HG03103 (cell line): ENCODE results near the gene FHIP2A.
"Not testable (repeated sequence)": the region's sequence is repeated elsewhere in the genome, so short reads cannot be mapped to it uniquely, and the experiment has no call there.

Experiments used
- ATAC-seq: cut with Tn5 transposase; IDR thresholded peaks from one replicate; pipeline ENCODE4 v1.9.1; 2021; ENCODE audit warnings: low read depth; ENCODE audit not compliant: unreplicated experiment

Gene FHIP2A

GRCh38 chr10:114821293-114821914 is at the start of gene FHIP2A:
Gene FHIP2A, plus strand, starts transcription at chr10:114821780. Its CDS starts 299 bp downstream, at chr10:114822079.
- peak; percentile 56 for ATAC-seq

GRCh38 chr10:114772496-114773196 is 48.9 kb upstream of the FHIP2A start:
- ATAC-seq, result no peak

GRCh38 chr10:114773197-114773532 is 48.4 kb upstream of the FHIP2A start:
- ATAC-seq, result no peak

GRCh38 chr10:114775082-114775481 is 46.5 kb upstream of the FHIP2A start:
- ATAC-seq, result not testable (repeated sequence)

- ATAC-seq, result no peak
These were observed 44.2 kb upstream of the FHIP2A start for GRCh38 chr10:114777415-114777814.

GRCh38 chr10:114779803-114780576 is 41.6 kb upstream of the FHIP2A start:
- no peak for ATAC-seq

GRCh38 chr10:114780577-114781184 is 40.9 kb upstream of the FHIP2A start:
- no peak for ATAC-seq

- no peak for ATAC-seq
These were observed 38.9 kb upstream of the FHIP2A start for GRCh38 chr10:114782666-114783065.

GRCh38 chr10:114783686-114784085 is 37.9 kb upstream of the FHIP2A start:
- no peak for ATAC-seq

- ATAC-seq, result peak; percentile 85
These were observed 35.1 kb upstream of the FHIP2A start for GRCh38 chr10:114786492-114786891.

- not testable (repeated sequence) for ATAC-seq
These were observed 34.4 kb upstream of the FHIP2A start for GRCh38 chr10:114787131-114787530.

GRCh38 chr10:114791768-114792167 is 29.8 kb upstream of the FHIP2A start:
- ATAC-seq, result no peak

- no peak for ATAC-seq
These were observed 26.5 kb upstream of the FHIP2A start for GRCh38 chr10:114795039-114795438.

GRCh38 chr10:114800361-114800760 is 21.2 kb upstream of the FHIP2A start:
- ATAC-seq, result no peak

GRCh38 chr10:114801411-114801813 is 20.2 kb upstream of the FHIP2A start:
- ATAC-seq, result peak; percentile 88

- ATAC-seq, result no peak
These were observed 19.4 kb upstream of the FHIP2A start for GRCh38 chr10:114802177-114802576.

- ATAC-seq, result no peak
These were observed 14.8 kb upstream of the FHIP2A start for GRCh38 chr10:114806562-114807391.

GRCh38 chr10:114808982-114809381 is 12.6 kb upstream of the FHIP2A start:
- ATAC-seq, result no peak

GRCh38 chr10:114810926-114811325 is 10.7 kb upstream of the FHIP2A start:
- ATAC-seq, result peak; percentile 99

- no peak for ATAC-seq
These were observed 9.7 kb upstream of the FHIP2A start for GRCh38 chr10:114811862-114812261.
